HepG2 (cell line): ENCODE results near the gene BRD1. TPM values are rescaled to one million over a fixed set of nuclear protein-coding genes. Genes with fewer than 3 reads are reported as not detected.

Source experiments
- ATAC-seq: fragments of 200-7000 bp; cut with Tn5 transposase; 3 replicates; pipeline ENCODE4 v1.9.1; 2020; ENCODE audit warnings: mild to moderate bottlenecking, moderate library complexity
- BruUV-seq: library from RNA; stranded (reverse); fragments of 400-500 nt; replicated peaks from 2 replicates; lab custom pipeline; 2021; lab: Mats Ljungman, UMichigan
- CTCF ChIA-PET: fragments of 300-600 bp; formaldehyde crosslinking; extraction: SDS; loops from one replicate; lab custom pipeline; 2021; ENCODE audit warnings: low total read pairs, inconsistent platforms, low intra/inter-chr PET ratio; lab: Yijun Ruan, JAX
- POLR2A ChIA-PET: fragments of 350-600 bp; sonication (Branson Sonifier 250); formaldehyde crosslinking; loops from one replicate; lab custom pipeline; 2020; ENCODE audit warnings: antibody characterized with exemption, inconsistent platforms; lab: Yijun Ruan, JAX
- DNase-seq: peaks from one replicate; pipeline ENCODE4 v3.0.0-alpha.2; 2015; ENCODE audit warnings: low spot score
- FAIRE-seq: peaks from 3 replicates; lab custom pipeline; 2011; peaks lifted over from hg19 to GRCh38; lab: Jason Lieb, UNC
- H2AFZ ChIP-seq: one replicate; pipeline ENCODE4 v1.6.1; 2011; ENCODE audit warnings: low read length, inconsistent platforms
- H3K27ac ChIP-seq: fragments of 300-600 bp; 3 replicates; pipeline ENCODE4 v1.8.0; 2011; ENCODE audit warnings: mixed run types, mild to moderate bottlenecking, mixed read lengths, low read length, inconsistent platforms; ENCODE audit not compliant: insufficient read depth; ENCODE audit errors: extremely low read length
- H3K27me3 ChIP-seq, 2 experiments: fragments of 200-600 bp in 1 of 2; 2 replicates in 1 of 2; 3 replicates in 1 of 2; pipeline versions ENCODE4 v1.6.0 to v1.8.0; 2011; ENCODE audit warnings: low read length in 2 of 2, mild to moderate bottlenecking in 2 of 2, moderate library complexity in 2 of 2, inconsistent platforms in 1 of 2; ENCODE audit not compliant: insufficient read depth in 2 of 2, control insufficient read depth in 1 of 2
- H3K36me3 ChIP-seq, 2 experiments: fragments of 200-600 bp in 1 of 2; replicated peaks in 1 of 2; 2 replicates in 1 of 2; 3 replicates in 1 of 2; pipeline versions ENCODE4 v1.5.1 to v1.8.0; 2011; ENCODE audit warnings: low read length in 2 of 2, inconsistent platforms in 1 of 2; ENCODE audit not compliant: insufficient read depth in 2 of 2, control insufficient read depth in 1 of 2
- H3K4me1 ChIP-seq: 2 replicates; pipeline ENCODE4 v1.5.1; 2012; ENCODE audit warnings: low read length, inconsistent platforms; ENCODE audit not compliant: insufficient read depth
- H3K4me2 ChIP-seq: 2 replicates; pipeline ENCODE4 v1.6.0; 2011; ENCODE audit warnings: low read depth, low read length, inconsistent platforms
- H3K4me3 ChIP-seq, 3 experiments: fragments of 200-600 bp in 1 of 3; sonication (generic), shearing (Covaris generic) in 1 of 3; replicated peaks in 1 of 3; 2 replicates each; pipeline ENCODE4 v1.5.1; 2011 to 2016; ENCODE audit warnings: low read length in 3 of 3, inconsistent platforms in 2 of 3, low read depth in 2 of 3, mild to moderate bottlenecking in 2 of 3, control low read depth in 1 of 3, mixed read lengths in 1 of 3; ENCODE audit not compliant: insufficient read depth in 1 of 3
- H3K79me2 ChIP-seq: one replicate; pipeline ENCODE4 v1.6.1; 2011; ENCODE audit warnings: low read length, inconsistent platforms; ENCODE audit not compliant: insufficient read depth
- H3K9ac ChIP-seq: 2 replicates; pipeline ENCODE4 v1.6.0; 2011; ENCODE audit warnings: mild to moderate bottlenecking, low read depth, low read length, inconsistent platforms; ENCODE audit not compliant: insufficient read depth
- H3K9me3 ChIP-seq: 2 replicates; pipeline ENCODE4 v1.5.1; 2012; ENCODE audit warnings: mild to moderate bottlenecking, low read length
- H4K20me1 ChIP-seq: 2 replicates; pipeline ENCODE4 v1.6.0; 2011; ENCODE audit warnings: inconsistent platforms, mild to moderate bottlenecking, low read length, moderate library complexity; ENCODE audit not compliant: insufficient read depth
- ARNT2 ChIP-seq: sonication (generic); formaldehyde crosslinking; IDR thresholded peaks from 2 replicates; pipeline ENCODE4 v1.8.0; 2022; ENCODE audit warnings: mild to moderate bottlenecking, low read depth, missing genetic modification reagents, moderate library complexity
- BRD4 ChIP-seq: sonication (generic); formaldehyde crosslinking; IDR thresholded peaks from 2 replicates; pipeline ENCODE4 v1.4.0; 2020; ENCODE audit warnings: missing genetic modification reagents
- CENPX ChIP-seq: sonication (generic); formaldehyde crosslinking; IDR thresholded peaks from 2 replicates; pipeline ENCODE4 v1.9.0; 2021; ENCODE audit warnings: mild to moderate bottlenecking, missing genetic modification reagents, moderate library complexity
- EHMT2 ChIP-seq: fragments of 200-600 bp; sonication (generic); IDR thresholded peaks from 2 replicates; pipeline ENCODE4 v1.7.0; 2017; ENCODE audit warnings: antibody characterized with exemption, low read depth, low read length, borderline replicate concordance
- FLYWCH1 ChIP-seq: sonication (generic); formaldehyde crosslinking; IDR thresholded peaks from 2 replicates; pipeline ENCODE4 v1.8.1; 2023; ENCODE audit warnings: mild to moderate bottlenecking, missing genetic modification reagents
- GABPB1 ChIP-seq: IDR thresholded peaks from 2 replicates; pipeline ENCODE4 v1.6.1; 2016; ENCODE audit warnings: mild to moderate bottlenecking, missing genetic modification reagents, moderate library complexity, missing compliant biosample characterization
- MED1 ChIP-seq: sonication (generic); formaldehyde crosslinking; IDR thresholded peaks from 2 replicates; pipeline ENCODE4 v1.4.0; 2020; ENCODE audit warnings: missing genetic modification reagents
- MTF1 ChIP-seq: sonication (generic); formaldehyde crosslinking; IDR thresholded peaks from 2 replicates; pipeline ENCODE4 v1.5.0; 2020; ENCODE audit warnings: missing genetic modification reagents
- PPARG ChIP-seq: conservative IDR thresholded peaks from 2 replicates; pipeline ENCODE4 v1.6.1; 2016; ENCODE audit warnings: missing biosample characterization, missing genetic modification reagents
- REL ChIP-seq: sonication (generic); formaldehyde crosslinking; conservative IDR thresholded peaks from 2 replicates; pipeline ENCODE4 v1.8.0; 2022; ENCODE audit warnings: mild to moderate bottlenecking, missing genetic modification reagents, moderate library complexity
- SMAD1 ChIP-seq: sonication (generic); formaldehyde crosslinking; IDR thresholded peaks from 2 replicates; pipeline ENCODE4 v1.4.0; 2020; ENCODE audit warnings: missing genetic modification reagents, low read depth, mild to moderate bottlenecking, borderline replicate concordance
- YEATS2 ChIP-seq: sonication (generic); formaldehyde crosslinking; IDR thresholded peaks from 2 replicates; pipeline ENCODE4 v1.4.0; 2020; ENCODE audit warnings: missing genetic modification reagents, borderline replicate concordance
- ZFP36 ChIP-seq: fragments of 150-350 bp; IDR thresholded peaks from 2 replicates; pipeline ENCODE4 v1.6.1; 2018; ENCODE audit warnings: borderline replicate concordance, low read length, low read depth; ENCODE audit not compliant: partially characterized antibody
- ZNF253 ChIP-seq: sonication (generic); formaldehyde crosslinking; IDR thresholded peaks from 2 replicates; pipeline ENCODE4 v1.8.0; 2022; ENCODE audit warnings: mild to moderate bottlenecking, missing genetic modification reagents, borderline replicate concordance
- ZNF713 ChIP-seq: sonication (generic); formaldehyde crosslinking; IDR thresholded peaks from 2 replicates; pipeline ENCODE4 v1.4.0; 2020; ENCODE audit warnings: mild to moderate bottlenecking, missing genetic modification reagents
- ZNF75D ChIP-seq: sonication (generic); formaldehyde crosslinking; IDR thresholded peaks from 2 replicates; pipeline ENCODE4 v1.8.1; 2023; ENCODE audit warnings: missing genetic modification reagents, mild to moderate bottlenecking, borderline replicate concordance
- WGBS: methylation state at CpG from one replicate; pipeline ENCODE4 v1.1.6; 2017; ENCODE audit warnings: low lambda C conversion rate; 5-methylcytosine and 5-hydroxymethylcytosine counted together
- in situ Hi-C: cut with HindIII; loops from 2 replicates; pipeline ENCODE4 v1.10.0; 2017; ENCODE audit warnings: low pct_unique_long_range_greater_than_20kb; ENCODE audit not compliant: extremely low pct_ligation_motif_present
- intact Hi-C: fragments of 100-400 bp; cut with micrococcal nuclease; formaldehyde crosslinking; loops from one replicate; pipeline ENCODE4 v1.10.0; 2022; ENCODE audit not compliant: unreplicated experiment
- polyA plus RNA-seq, 8 experiments: library from polyadenylated mRNA; depleted of rRNA in 3 of 8; stranded (reverse) in 7 of 8; unstranded in 1 of 8; fragments of >200 nt; fragmentation: Illumina TruSeq in 4 of 8; extraction: Trizol in 4 of 8; gene quantifications; 2 replicates each; pipeline versions ENCODE4 v1.2.1 to v1.2.3, GENCODE V29; 2011 to 2016; ENCODE audit warnings: low read depth in 4 of 8, missing spikeins in 1 of 8, mixed read lengths in 1 of 8; ENCODE audit not compliant: insufficient read depth in 1 of 8
- total RNA-seq, 5 experiments: library from RNA; depleted of rRNA; stranded (reverse); fragments of >200 nt; fragmentation: Illumina TruSeq; extraction: Trizol; gene quantifications; 2 replicates each; pipeline ENCODE4 v1.2.3, GENCODE V29; 2016; ENCODE audit warnings: low read depth in 1 of 5
- TF ChIP-seq, protein P1 (sequence below): sonication (generic); formaldehyde crosslinking; IDR thresholded peaks from 2 replicates; pipeline ENCODE4 v1.4.0; 2020; ENCODE audit warnings: mild to moderate bottlenecking, missing genetic modification reagents
- TF ChIP-seq, protein P2 (sequence below): sonication (generic); formaldehyde crosslinking; conservative IDR thresholded peaks from 2 replicates; pipeline ENCODE4 v1.8.0; 2022; ENCODE audit warnings: mild to moderate bottlenecking, moderate library complexity, missing genetic modification reagents

BRD1 gene
- total and polyA plus RNA-seq, 2 of the 13 experiments (the other 11 are each of a cell fraction or from before 2014, with no cell fraction given), result 5.1 to 12.0 TPM

DNA sequence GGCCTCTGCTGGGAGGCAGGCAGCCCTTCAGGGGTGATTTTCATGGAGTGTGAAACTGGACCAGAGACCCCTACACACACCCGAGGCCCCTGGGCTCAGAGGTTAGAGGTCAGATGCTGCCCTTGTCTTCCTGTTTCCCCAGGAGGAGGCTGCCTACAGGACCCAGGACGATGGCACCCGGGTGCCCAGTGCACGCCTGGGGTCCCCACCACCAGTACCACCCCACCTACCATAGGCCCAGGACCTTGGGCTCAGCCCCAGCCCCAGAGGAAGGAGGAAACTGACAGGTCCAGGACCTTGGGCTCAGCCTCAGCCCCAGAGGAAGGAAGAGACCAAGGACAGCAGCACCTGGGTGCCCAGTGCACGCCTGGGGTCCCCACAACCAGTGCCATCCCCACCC lies 79.2 kb downstream of the BRD1 start:
- Histone ChIP-seq H3K4me1 (peaks cover 9% of the 10 kb centered on the region), H3K27me3 (peaks cover 6 to 27% of the 10 kb centered on the region in 2 experiments), H3K9me3 (0 out of 2 replicates have a peak, but pooled peaks cover 9% of the 10 kb centered on the region), H3K36me3 (no peaks in the 10 kb centered on the region), H3K79me2 (no peaks in the 10 kb centered on the region), H3K4me3 (no peak overlapping the region), H3K4me2 (no peak overlapping the region), H3K27ac (no peak overlapping the region), H3K9ac (no peak overlapping the region), H4K20me1 (no peaks in the 10 kb centered on the region), H2AFZ (no peak overlapping the region)
- intact Hi-C loops, result no loop called here
- in situ Hi-C loops, result no loop called here
- BruUV-seq, result no TSS peak
- no peak for FAIRE-seq
- TF ChIP-seq ZNF253 (no peak), GABPB1 (CRISPR knock-in tag) (no peak), SMAD1 (CRISPR knock-in tag) (no peak), ZNF75D (CRISPR knock-in tag) (no peak), REL (no peak), MED1 (CRISPR knock-in tag) (no peak), FLYWCH1 (CRISPR knock-in tag) (no peak)
- TF ChIP-seq, protein P1, sequence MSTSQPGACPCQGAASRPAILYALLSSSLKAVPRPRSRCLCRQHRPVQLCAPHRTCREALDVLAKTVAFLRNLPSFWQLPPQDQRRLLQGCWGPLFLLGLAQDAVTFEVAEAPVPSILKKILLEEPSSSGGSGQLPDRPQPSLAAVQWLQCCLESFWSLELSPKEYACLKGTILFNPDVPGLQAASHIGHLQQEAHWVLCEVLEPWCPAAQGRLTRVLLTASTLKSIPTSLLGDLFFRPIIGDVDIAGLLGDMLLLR (CRISPR knock-in tag), result no peak
- DNase-seq, result no peak
- CTCF ChIA-PET, result no interaction called here
- 0% methylated on average over 1 of the region's 5 CpGs for WGBS
- POLR2A ChIA-PET, result no interaction called here
- ATAC-seq, result no peak

DNA sequence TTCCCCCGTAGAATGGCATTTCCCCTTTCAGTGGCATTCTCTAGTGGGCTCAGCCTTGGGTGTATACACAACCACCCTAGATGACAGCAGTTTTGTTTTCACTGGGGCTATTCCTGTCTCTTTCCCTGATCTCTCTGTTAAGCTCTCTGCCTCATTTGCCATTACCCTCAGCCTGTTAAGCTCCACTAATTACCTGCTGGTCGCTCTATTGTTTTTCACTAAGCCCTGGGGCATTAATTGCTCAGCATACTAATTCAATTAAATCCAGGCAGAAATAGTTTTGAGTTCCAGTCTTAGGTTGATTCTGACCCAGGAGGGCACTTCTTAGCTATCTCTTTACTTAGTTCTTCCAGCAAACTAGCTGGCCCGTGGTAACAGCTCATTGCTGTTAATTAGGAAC lies 80.0 kb downstream of the BRD1 start:
- H3K9ac ChIP-seq, result no peak overlapping the region
- FAIRE-seq, result no peak
- peaks cover 7% of the 10 kb centered on the region for H3K4me1 ChIP-seq
- H4K20me1 ChIP-seq, result no peaks in the 10 kb centered on the region
- H3K27ac ChIP-seq, result no peak overlapping the region
- H3K4me3 ChIP-seq, result no peak overlapping the region
- no peak overlapping the region for H2AFZ ChIP-seq
- H3K27me3 ChIP-seq, result peaks cover 5 to 19% of the 10 kb centered on the region in 2 experiments
- no peak overlapping the region for H3K4me2 ChIP-seq
- in situ Hi-C loops, result no loop called here
- BruUV-seq, result no TSS peak
- intact Hi-C loops, result no loop called here
- no peak for ATAC-seq
- no peaks in the 10 kb centered on the region for H3K36me3 ChIP-seq
- H3K9me3 ChIP-seq, result 0 out of 2 replicates have a peak, but pooled peaks cover 9% of the 10 kb centered on the region
- CTCF ChIA-PET, result no interaction called here
- H3K79me2 ChIP-seq, result no peaks in the 10 kb centered on the region
- POLR2A ChIA-PET, result no interaction called here
- WGBS, result 6% methylated on average over 3 of the region's 3 CpGs
- DNase-seq, result no peak
- TF ChIP-seq BRD4 (no peak), EHMT2 (no peak), CENPX (CRISPR knock-in tag) (no peak), MTF1 (CRISPR knock-in tag) (no peak), YEATS2 (CRISPR knock-in tag) (no peak), PPARG (CRISPR knock-in tag) (no peak), ZFP36 (no peak), ARNT2 (CRISPR knock-in tag) (no peak), ZNF713 (no peak)
- TF ChIP-seq, protein P2, sequence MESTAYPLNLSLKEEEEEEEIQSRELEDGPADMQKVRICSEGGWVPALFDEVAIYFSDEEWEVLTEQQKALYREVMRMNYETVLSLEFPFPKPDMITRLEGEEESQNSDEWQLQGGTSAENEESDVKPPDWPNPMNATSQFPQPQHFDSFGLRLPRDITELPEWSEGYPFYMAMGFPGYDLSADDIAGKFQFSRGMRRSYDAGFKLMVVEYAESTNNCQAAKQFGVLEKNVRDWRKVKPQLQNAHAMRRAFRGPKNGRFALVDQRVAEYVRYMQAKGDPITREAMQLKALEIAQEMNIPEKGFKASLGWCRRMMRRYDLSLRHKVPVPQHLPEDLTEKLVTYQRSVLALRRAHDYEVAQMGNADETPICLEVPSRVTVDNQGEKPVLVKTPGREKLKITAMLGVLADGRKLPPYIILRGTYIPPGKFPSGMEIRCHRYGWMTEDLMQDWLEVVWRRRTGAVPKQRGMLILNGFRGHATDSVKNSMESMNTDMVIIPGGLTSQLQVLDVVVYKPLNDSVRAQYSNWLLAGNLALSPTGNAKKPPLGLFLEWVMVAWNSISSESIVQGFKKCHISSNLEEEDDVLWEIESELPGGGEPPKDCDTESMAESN (CRISPR knock-in tag), result no peak
